Panc1 (cell line): ENCODE data around the gene RALA. TPM values are rescaled to one million over a fixed set of nuclear protein-coding genes. Genes with fewer than 3 reads are reported as not detected.

Experiments
- ATAC-seq: fragments of 200-7000 bp; cut with Tn5 transposase; 2 replicates; pipeline ENCODE4 v1.9.1; 2020; ENCODE audit warnings: mild to moderate bottlenecking, moderate library complexity
- BruUV-seq: library from RNA; stranded (reverse); fragments of 400-500 nt; replicated peaks from 2 replicates; lab custom pipeline; 2021; lab: Mats Ljungman, UMichigan
- CTCF ChIA-PET: fragments of 300-600 bp; sonication (Branson Sonifier 250); formaldehyde crosslinking; loops from one replicate; lab custom pipeline; 2022; ENCODE audit warnings: antibody characterized with exemption; lab: Charles Lee
- POLR2A ChIA-PET: fragments of 300-600 bp; sonication (Branson Sonifier 250); formaldehyde crosslinking; loops from one replicate; lab custom pipeline; 2022; ENCODE audit warnings: antibody characterized with exemption; lab: Charles Lee
- DNase-seq: peaks from one replicate; pipeline ENCODE4 v3.0.0-alpha.2; 2010; ENCODE audit warnings: low read depth, low spot score
- H3K27ac ChIP-seq: 2 replicates; pipeline ENCODE4 v1.5.1; 2011; ENCODE audit warnings: mild to moderate bottlenecking, low read length, inconsistent platforms
- H3K27me3 ChIP-seq: fragments of 200-500 bp; sonication (Bioruptor generic); 2 replicates; pipeline ENCODE4 v1.6.0; 2014; ENCODE audit warnings: low read length, inconsistent platforms; ENCODE audit not compliant: control insufficient read depth, insufficient read depth
- H3K36me3 ChIP-seq: fragments of 200-500 bp; sonication (Bioruptor generic); 2 replicates; pipeline ENCODE4 v1.5.1; 2014; ENCODE audit warnings: inconsistent platforms, mild to moderate bottlenecking, low read length, moderate library complexity; ENCODE audit not compliant: control insufficient read depth, insufficient read depth
- H3K4me1 ChIP-seq: 2 replicates; pipeline ENCODE4 v1.5.1; 2011; ENCODE audit warnings: inconsistent platforms, mild to moderate bottlenecking, low read length, moderate library complexity; ENCODE audit not compliant: control insufficient read depth, insufficient read depth
- H3K4me3 ChIP-seq, 2 experiments: 2 replicates each; pipeline ENCODE4 v1.5.1; 2011 to 2012; ENCODE audit warnings: low read depth in 2 of 2, low read length in 2 of 2, mild to moderate bottlenecking in 2 of 2, inconsistent platforms in 1 of 2, moderate library complexity in 1 of 2
- H3K9me3 ChIP-seq: fragments of 200-500 bp; sonication (Bioruptor generic); 2 replicates; pipeline ENCODE4 v1.5.1; 2014; ENCODE audit warnings: low read depth, mild to moderate bottlenecking, inconsistent platforms, low read length, moderate library complexity; ENCODE audit not compliant: control insufficient read depth, insufficient read depth
- POLR2AphosphoS5 ChIP-seq: IDR thresholded peaks from 2 replicates; pipeline ENCODE4 v1.6.1; 2012; ENCODE audit warnings: mild to moderate bottlenecking, low read depth, low read length, moderate library complexity
- REST ChIP-seq, 2 experiments: IDR thresholded peaks; 2 replicates each; pipeline ENCODE4 v1.6.1; 2011 to 2012; ENCODE audit warnings: low read depth in 2 of 2, control low read depth in 1 of 2, low read length in 1 of 2, mild to moderate bottlenecking in 1 of 2, moderate library complexity in 1 of 2; ENCODE audit not compliant: insufficient read depth in 1 of 2
- SIN3A ChIP-seq: IDR thresholded peaks from 2 replicates; pipeline ENCODE4 v1.6.1; 2012; ENCODE audit warnings: low read depth, mild to moderate bottlenecking, low read length, moderate library complexity, borderline replicate concordance; ENCODE audit not compliant: insufficient read depth
- TCF7L2 ChIP-seq: IDR thresholded peaks from 2 replicates; pipeline ENCODE4 v1.6.1; 2011; ENCODE audit warnings: mild to moderate bottlenecking, low read depth, low read length, inconsistent platforms
- in situ Hi-C: cut with HindIII; loops from 2 replicates; pipeline ENCODE4 v1.10.0; 2016; ENCODE audit warnings: low sequenced_read_pairs, low pct_unique_long_range_greater_than_20kb
- intact Hi-C: fragments of 100-400 bp; cut with micrococcal nuclease; formaldehyde crosslinking; loops from one replicate; pipeline ENCODE4 v1.10.0; 2022; ENCODE audit not compliant: unreplicated experiment
- total RNA-seq: library from RNA; stranded (reverse); gene quantifications from one replicate; pipeline ENCODE4 v1.2.1, GENCODE V29; 2021; ENCODE audit not compliant: unreplicated experiment
- TF ChIP-seq, protein P1 (sequence below): fragments of 450-650 bp; IDR thresholded peaks from 2 replicates; pipeline ENCODE4 v1.5.1; 2017; ENCODE audit warnings: mild to moderate bottlenecking

RALA gene
- total RNA-seq, 1 experiment from 2014 or later: 34.3 TPM

DNA sequence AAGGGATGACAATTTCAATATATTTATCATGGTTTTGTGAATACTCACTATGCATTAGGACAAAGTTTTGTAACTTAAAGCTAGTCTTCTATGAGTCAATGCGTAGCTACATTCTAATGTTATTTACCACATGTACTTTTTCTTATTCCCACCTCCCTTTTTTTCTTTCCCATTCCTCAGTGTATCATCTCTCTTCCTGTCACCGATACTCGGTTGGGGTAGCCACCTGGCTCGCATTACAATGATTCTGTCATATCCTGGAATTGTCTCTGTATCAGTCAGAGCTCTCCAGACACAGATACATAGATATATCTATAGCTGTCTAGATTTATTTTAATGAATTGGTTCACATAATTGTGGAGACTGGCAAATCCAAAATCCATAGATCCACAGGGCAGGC, 9.8 kb upstream of the RALA start:
- in situ Hi-C loops (no loop called here), intact Hi-C loops (no loop called here)
- ChIA-PET CTCF (no interaction called here), POLR2A (no interaction called here)
- no peaks in the 10 kb centered on the region for H3K4me1 ChIP-seq
- no peaks in the 10 kb centered on the region for H3K9me3 ChIP-seq
- H3K4me3 ChIP-seq: no peak overlapping the region
- no peak for ATAC-seq
- H3K27me3 ChIP-seq: no peaks in the 10 kb centered on the region; the same call in 1 of the 2 replicates
- no TSS peak for BruUV-seq
- DNase-seq: no peak
- no peak for TF ChIP-seq SIN3A
- no peak for TF ChIP-seq POLR2AphosphoS5
- TF ChIP-seq REST (IDR thresholded peaks at IDR 0.05; ENCODE audit: insufficient read depth in 1 of 2, low read depth in 2 of 2, low read length in 1 of 2): no peak
- TF ChIP-seq, protein P1, sequence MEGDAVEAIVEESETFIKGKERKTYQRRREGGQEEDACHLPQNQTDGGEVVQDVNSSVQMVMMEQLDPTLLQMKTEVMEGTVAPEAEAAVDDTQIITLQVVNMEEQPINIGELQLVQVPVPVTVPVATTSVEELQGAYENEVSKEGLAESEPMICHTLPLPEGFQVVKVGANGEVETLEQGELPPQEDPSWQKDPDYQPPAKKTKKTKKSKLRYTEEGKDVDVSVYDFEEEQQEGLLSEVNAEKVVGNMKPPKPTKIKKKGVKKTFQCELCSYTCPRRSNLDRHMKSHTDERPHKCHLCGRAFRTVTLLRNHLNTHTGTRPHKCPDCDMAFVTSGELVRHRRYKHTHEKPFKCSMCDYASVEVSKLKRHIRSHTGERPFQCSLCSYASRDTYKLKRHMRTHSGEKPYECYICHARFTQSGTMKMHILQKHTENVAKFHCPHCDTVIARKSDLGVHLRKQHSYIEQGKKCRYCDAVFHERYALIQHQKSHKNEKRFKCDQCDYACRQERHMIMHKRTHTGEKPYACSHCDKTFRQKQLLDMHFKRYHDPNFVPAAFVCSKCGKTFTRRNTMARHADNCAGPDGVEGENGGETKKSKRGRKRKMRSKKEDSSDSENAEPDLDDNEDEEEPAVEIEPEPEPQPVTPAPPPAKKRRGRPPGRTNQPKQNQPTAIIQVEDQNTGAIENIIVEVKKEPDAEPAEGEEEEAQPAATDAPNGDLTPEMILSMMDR: no peak
- no peak for TF ChIP-seq TCF7L2
- H3K27ac ChIP-seq: no peak overlapping the region
- H3K36me3 ChIP-seq: no peaks in the 10 kb centered on the region

GRCh38 chr7:39614299-39614698, 9.1 kb upstream of the RALA start:
- no peak for DNase-seq
- TF ChIP-seq REST (IDR thresholded peaks at IDR 0.05; ENCODE audit: insufficient read depth in 1 of 2, low read depth in 2 of 2, low read length in 1 of 2) (no peak), SIN3A (no peak), POLR2AphosphoS5 (no peak), TCF7L2 (no peak)
- TF ChIP-seq, protein P1: no peak
- ATAC-seq: no peak
- H3K27me3 ChIP-seq: peaks cover 2% of the 10 kb centered on the region; the same call in 1 of the 2 replicates
- intact Hi-C loops: no loop called here
- H3K4me1 ChIP-seq: no peaks in the 10 kb centered on the region
- in situ Hi-C loops: no loop called here
- H3K9me3 ChIP-seq: no peaks in the 10 kb centered on the region
- no peaks in the 10 kb centered on the region for H3K36me3 ChIP-seq
- H3K27ac ChIP-seq: no peak overlapping the region
- no peak overlapping the region for H3K4me3 ChIP-seq
- CTCF ChIA-PET: no interaction called here
- BruUV-seq: no TSS peak
- POLR2A ChIA-PET: no interaction called here
